ENCODE data around the gene SLC12A8.

Gene SLC12A8

GRCh38 chr3:125107861-125108567 is 104.5 kb downstream of the SLC12A8 start:
- Histone ChIP-seq H3K27me3 (ENCODE audit: control insufficient read depth, insufficient read depth, low read length) (no peaks in the 10 kb centered on the region), H3K4me1 (no peaks in the 10 kb centered on the region), H3K36me3 (ENCODE audit: control insufficient read depth, insufficient read depth, low read length) (no peaks in the 10 kb centered on the region), H3K9me3 (ENCODE audit: control insufficient read depth, low read length) (no peaks in the 10 kb centered on the region), H3K9ac (no peak overlapping the region), H2AFZ (no peak overlapping the region), H3K4me2 (ENCODE audit: low read length) (no peak overlapping the region), H3K27ac (no peak overlapping the region), H3K4me3 (ENCODE audit: low read depth, low read length) (no peak overlapping the region), H3K79me2 (no peaks in the 10 kb centered on the region)
- TF ChIP-seq, protein P1, sequence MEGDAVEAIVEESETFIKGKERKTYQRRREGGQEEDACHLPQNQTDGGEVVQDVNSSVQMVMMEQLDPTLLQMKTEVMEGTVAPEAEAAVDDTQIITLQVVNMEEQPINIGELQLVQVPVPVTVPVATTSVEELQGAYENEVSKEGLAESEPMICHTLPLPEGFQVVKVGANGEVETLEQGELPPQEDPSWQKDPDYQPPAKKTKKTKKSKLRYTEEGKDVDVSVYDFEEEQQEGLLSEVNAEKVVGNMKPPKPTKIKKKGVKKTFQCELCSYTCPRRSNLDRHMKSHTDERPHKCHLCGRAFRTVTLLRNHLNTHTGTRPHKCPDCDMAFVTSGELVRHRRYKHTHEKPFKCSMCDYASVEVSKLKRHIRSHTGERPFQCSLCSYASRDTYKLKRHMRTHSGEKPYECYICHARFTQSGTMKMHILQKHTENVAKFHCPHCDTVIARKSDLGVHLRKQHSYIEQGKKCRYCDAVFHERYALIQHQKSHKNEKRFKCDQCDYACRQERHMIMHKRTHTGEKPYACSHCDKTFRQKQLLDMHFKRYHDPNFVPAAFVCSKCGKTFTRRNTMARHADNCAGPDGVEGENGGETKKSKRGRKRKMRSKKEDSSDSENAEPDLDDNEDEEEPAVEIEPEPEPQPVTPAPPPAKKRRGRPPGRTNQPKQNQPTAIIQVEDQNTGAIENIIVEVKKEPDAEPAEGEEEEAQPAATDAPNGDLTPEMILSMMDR (IDR thresholded peaks at IDR 0.05) = no peak

GRCh38 chr3:125107363-125107762 is 105.2 kb downstream of the SLC12A8 start:
- H3K27ac ChIP-seq = no peak overlapping the region
- H3K4me2 ChIP-seq (ENCODE audit: low read length) = no peak overlapping the region
- H3K36me3 ChIP-seq (ENCODE audit: control insufficient read depth, insufficient read depth, low read length) = no peaks in the 10 kb centered on the region
- no peaks in the 10 kb centered on the region for H3K27me3 ChIP-seq (ENCODE audit: control insufficient read depth, insufficient read depth, low read length)
- no peaks in the 10 kb centered on the region for H3K4me1 ChIP-seq
- no peak overlapping the region for H3K4me3 ChIP-seq (ENCODE audit: low read depth, low read length)
- no peaks in the 10 kb centered on the region for H3K9me3 ChIP-seq (ENCODE audit: control insufficient read depth, low read length)
- no peak overlapping the region for H3K9ac ChIP-seq
- TF ChIP-seq, protein P1 (IDR thresholded peaks at IDR 0.05) = no peak
- H3K79me2 ChIP-seq = no peaks in the 10 kb centered on the region
- no peak overlapping the region for H2AFZ ChIP-seq

GRCh38 chr3:125105116-125105515 is 107.4 kb downstream of the SLC12A8 start:
- H3K4me2 ChIP-seq (ENCODE audit: low read length) = no peak overlapping the region
- TF ChIP-seq, protein P1 (IDR thresholded peaks at IDR 0.05) = no peak
- H3K4me3 ChIP-seq (ENCODE audit: low read depth, low read length) = no peak overlapping the region
- no peak overlapping the region for H3K9ac ChIP-seq
- H3K27me3 ChIP-seq (ENCODE audit: control insufficient read depth, insufficient read depth, low read length) = no peaks in the 10 kb centered on the region
- no peaks in the 10 kb centered on the region for H3K4me1 ChIP-seq
- H3K27ac ChIP-seq = no peak overlapping the region
- H3K9me3 ChIP-seq (ENCODE audit: control insufficient read depth, low read length) = no peaks in the 10 kb centered on the region
- no peak overlapping the region for H2AFZ ChIP-seq
- H3K36me3 ChIP-seq (ENCODE audit: control insufficient read depth, insufficient read depth, low read length) = no peaks in the 10 kb centered on the region
- no peaks in the 10 kb centered on the region for H3K79me2 ChIP-seq

GRCh38 chr3:125104639-125105038 is 107.9 kb downstream of the SLC12A8 start:
- Histone ChIP-seq H3K4me3 (ENCODE audit: low read depth, low read length) (no peak overlapping the region), H3K27ac (no peak overlapping the region), H3K27me3 (ENCODE audit: control insufficient read depth, insufficient read depth, low read length) (no peaks in the 10 kb centered on the region), H3K4me2 (ENCODE audit: low read length) (no peak overlapping the region), H3K9ac (no peak overlapping the region), H3K9me3 (ENCODE audit: control insufficient read depth, low read length) (no peaks in the 10 kb centered on the region), H3K4me1 (no peaks in the 10 kb centered on the region), H3K79me2 (no peaks in the 10 kb centered on the region), H2AFZ (no peak overlapping the region), H3K36me3 (ENCODE audit: control insufficient read depth, insufficient read depth, low read length) (no peaks in the 10 kb centered on the region)
- TF ChIP-seq, protein P1 (IDR thresholded peaks at IDR 0.05) = no peak

DNA sequence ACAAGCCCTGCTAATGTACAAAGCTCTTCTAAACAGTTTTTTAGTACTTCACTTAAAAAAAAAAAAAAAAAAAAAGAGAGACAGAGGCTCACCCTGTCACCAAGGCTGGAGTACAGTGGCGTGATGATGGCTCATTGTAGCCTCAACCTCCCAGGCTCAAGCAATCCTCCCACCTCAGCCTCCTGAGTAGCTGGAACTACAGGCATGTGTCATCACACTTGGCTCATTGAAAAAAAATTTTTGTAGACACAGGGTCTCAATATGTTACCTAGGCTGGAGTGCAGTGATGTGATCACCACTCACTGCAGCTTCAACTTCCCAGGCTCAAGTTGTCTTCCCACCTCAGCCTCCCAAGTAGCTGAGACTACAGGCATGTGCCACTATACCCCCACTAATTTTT is 109.1 kb downstream of the SLC12A8 start:
- no peak overlapping the region for H2AFZ ChIP-seq
- H3K4me2 ChIP-seq (ENCODE audit: low read length) = no peak overlapping the region
- no peaks in the 10 kb centered on the region for H3K4me1 ChIP-seq
- TF ChIP-seq, protein P1 (IDR thresholded peaks at IDR 0.05) = no peak
- no peak overlapping the region for H3K9ac ChIP-seq
- H3K79me2 ChIP-seq = no peaks in the 10 kb centered on the region
- no peaks in the 10 kb centered on the region for H3K36me3 ChIP-seq (ENCODE audit: control insufficient read depth, insufficient read depth, low read length)
- H3K27ac ChIP-seq = no peak overlapping the region
- H3K9me3 ChIP-seq (ENCODE audit: control insufficient read depth, low read length) = no peaks in the 10 kb centered on the region
- H3K4me3 ChIP-seq (ENCODE audit: low read depth, low read length) = no peak overlapping the region
- H3K27me3 ChIP-seq (ENCODE audit: control insufficient read depth, insufficient read depth, low read length) = no peaks in the 10 kb centered on the region

Data from parathyroid adenoma (tissue), 2 donors.